ENCODE data around the gene UTP15.

UTP15 gene, protein sequence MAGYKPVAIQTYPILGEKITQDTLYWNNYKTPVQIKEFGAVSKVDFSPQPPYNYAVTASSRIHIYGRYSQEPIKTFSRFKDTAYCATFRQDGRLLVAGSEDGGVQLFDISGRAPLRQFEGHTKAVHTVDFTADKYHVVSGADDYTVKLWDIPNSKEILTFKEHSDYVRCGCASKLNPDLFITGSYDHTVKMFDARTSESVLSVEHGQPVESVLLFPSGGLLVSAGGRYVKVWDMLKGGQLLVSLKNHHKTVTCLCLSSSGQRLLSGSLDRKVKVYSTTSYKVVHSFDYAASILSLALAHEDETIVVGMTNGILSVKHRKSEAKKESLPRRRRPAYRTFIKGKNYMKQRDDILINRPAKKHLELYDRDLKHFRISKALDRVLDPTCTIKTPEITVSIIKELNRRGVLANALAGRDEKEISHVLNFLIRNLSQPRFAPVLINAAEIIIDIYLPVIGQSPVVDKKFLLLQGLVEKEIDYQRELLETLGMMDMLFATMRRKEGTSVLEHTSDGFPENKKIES

GRCh38 chr5:73565139-73565968, at the start of gene UTP15, which contains the start of gene ANKRA2:
Gene UTP15 (plus strand): TSS chr5:73565743. CDS start chr5:73567345, 1,602 bp downstream.
Gene ANKRA2 (minus strand): TSS chr5:73565639. CDS start chr5:73562881, 2,758 bp downstream.
- DNase-seq (ENCODE audit: low read depth in 3 of 3) = peak; percentile 97 to 98 (median 98)

- peak; percentile 41 to 58 (median 52) for DNase-seq (ENCODE audit: low read depth in 3 of 3)
Measured at GRCh38 chr5:73519531-73520283, 45.8 kb upstream of the UTP15 start.

DNA sequence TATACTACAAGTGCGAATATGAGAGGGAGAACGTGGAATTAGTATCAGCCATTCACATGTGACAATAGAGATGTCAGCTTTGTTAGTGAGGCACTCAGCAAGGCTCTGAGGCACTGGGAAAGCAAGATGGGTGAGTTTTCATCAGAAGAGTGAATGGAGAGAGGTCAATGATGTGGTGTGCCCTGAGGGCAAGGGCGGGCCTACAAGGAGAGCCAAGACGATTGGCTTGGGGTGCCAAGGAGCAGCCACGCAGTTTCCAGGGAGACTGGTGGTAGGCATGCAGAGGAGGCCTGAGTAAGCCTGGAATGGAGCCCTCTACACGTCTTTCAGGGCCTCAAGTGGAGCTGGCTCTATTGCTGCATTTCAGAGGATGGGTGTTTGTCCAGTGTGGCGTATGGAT, 42.6 kb upstream of the UTP15 start:
- no peak for DNase-seq (ENCODE audit: low read depth in 3 of 3)

- DNase-seq (ENCODE audit: low read depth in 3 of 3) = no peak
Measured at GRCh38 chr5:73523861-73524260, 41.7 kb upstream of the UTP15 start.

- no peak for DNase-seq (ENCODE audit: low read depth in 3 of 3)
Measured at GRCh38 chr5:73525606-73526203, 39.8 kb upstream of the UTP15 start.

DNA sequence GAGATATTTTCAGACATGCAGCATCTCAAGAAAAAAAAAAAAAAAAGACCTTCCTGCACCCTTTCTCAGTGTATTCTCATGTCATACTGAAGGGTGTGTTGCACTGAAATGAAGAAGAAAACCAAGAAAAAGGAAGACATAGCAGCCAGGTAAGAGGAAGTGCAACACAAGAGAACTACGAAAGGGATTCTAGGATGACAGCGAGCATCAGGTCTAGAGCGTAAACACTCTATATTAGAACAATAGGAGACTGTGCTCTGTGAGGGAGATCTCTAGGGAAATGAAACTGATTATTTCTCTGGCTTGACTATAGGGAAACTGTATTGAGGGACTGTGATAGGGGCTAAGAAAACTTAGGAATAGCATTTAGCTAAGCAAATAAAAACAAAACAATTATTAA, 37.3 kb upstream of the UTP15 start:
- no peak for DNase-seq (ENCODE audit: low read depth in 3 of 3)

- DNase-seq (ENCODE audit: low read depth in 3 of 3) = no peak
Measured at GRCh38 chr5:73529081-73529480, 36.5 kb upstream of the UTP15 start.

DNA sequence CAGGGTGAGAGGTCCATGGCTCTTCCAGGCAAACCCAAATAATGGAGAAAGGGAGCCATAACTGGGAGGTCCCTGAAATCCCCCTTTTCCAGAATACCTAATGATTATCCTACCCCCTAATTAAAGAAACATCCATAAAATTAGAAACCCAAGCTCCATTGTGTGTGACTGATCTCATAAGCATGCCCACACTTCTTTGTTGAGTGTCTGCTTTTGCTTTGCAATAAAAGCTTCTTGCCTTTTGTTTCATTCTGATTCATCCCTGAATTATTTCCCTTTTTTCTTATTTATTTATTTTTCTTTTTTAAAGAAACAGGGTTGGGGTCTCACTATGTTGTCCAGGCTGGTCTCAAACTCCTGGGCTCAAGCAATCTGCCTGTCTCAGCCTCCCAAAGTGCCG, 34.2 kb upstream of the UTP15 start:
- DNase-seq (ENCODE audit: low read depth in 3 of 3) = no peak

DNA sequence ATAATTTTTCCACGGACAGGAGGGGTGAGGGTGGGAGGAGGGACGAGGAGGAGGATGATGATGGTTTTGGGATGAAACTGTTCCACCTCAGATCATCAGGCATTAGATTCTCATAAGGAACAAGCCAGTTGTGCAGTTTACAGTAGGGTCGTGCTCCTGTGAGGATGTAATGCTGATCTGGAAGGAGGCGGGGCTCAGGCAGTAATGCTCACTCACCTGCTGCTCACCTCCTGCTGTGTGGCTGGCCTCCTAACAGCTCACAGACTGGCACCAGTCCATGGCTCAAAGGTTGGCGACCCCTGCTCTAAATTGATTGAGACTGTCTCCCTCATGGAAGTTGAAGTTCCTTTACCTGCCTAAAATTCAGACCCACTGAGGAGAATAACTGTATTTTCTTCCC, 33.3 kb upstream of the UTP15 start:
- no peak for DNase-seq (ENCODE audit: low read depth in 3 of 3)

DNA sequence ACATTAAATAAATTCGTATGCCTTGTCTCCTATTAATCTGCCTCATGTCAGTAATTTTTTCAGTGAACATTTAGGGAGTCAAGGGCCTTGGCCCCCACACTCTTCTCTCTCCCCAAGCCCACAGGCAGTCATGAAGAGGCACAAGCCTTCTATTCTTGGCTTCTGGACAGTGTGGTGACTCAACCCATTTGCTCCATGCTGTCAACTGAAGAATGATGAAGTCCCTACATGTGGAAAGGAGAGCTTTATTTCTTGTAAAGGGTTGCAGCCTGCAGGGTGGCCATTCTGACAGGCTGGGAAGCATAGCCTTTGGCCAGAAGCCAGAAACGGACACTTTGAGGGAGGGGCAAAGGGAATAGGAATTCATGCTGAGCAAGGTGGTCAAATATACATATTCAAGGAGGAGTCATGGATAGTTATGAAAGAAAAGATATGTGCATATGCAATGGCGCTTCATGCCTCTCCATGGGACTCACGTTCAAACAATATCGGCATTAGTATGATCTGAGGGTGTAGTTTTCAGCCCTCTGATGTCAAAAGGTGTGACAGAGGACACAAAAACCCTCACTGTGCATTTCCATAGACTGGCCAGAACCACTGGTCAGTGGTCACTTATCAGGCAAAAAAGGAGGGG, 31.4 kb upstream of the UTP15 start:
- no peak for DNase-seq (ENCODE audit: low read depth in 3 of 3)

- DNase-seq (ENCODE audit: low read depth in 3 of 3) = no peak
Measured at GRCh38 chr5:73534971-73535370, 30.6 kb upstream of the UTP15 start.

DNA sequence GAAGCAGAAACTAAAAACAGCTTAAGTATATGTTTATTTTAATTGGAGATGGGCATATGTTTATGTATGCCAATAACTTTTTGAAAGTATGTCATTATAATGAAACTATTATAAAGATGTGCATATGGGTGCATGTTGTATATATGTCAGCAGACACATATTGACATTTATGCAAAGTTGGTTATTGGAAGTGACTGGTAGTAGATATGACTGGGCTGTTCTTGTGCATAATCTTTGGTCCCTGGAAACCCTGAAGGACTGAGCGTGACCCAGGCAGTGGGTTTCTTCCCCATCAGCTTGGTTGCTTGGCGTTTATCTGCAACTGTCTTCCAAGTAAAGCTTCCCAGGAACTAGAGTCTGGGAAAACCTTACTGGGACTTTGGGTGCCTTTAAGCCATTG, 25.8 kb upstream of the UTP15 start:
- DNase-seq (ENCODE audit: low read depth in 3 of 3) = no peak

- DNase-seq (ENCODE audit: low read depth in 3 of 3) = no peak
Measured at GRCh38 chr5:73540192-73540591, 25.4 kb upstream of the UTP15 start.

DNA sequence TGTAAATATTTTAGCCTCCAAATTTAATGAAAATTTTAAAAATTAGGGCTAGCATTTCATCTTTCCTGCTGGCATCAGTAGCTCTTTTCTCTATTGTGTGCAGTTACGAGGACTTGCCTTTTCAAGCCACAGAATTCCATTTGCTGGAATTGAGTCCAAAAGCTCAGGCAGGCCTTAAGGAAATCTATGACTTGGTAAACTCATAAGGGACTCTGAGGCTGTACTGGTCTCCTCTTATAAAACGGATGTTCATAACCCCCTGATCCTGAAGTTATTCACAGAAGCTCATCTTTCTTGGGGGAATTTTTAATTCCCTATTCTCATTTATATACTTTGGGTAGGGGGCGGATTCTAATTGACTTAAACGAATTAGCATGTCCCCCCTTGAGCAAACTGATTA, 23.5 kb upstream of the UTP15 start:
- no peak for DNase-seq (ENCODE audit: low read depth in 3 of 3)

- no peak for DNase-seq (ENCODE audit: low read depth in 3 of 3)
Measured at GRCh38 chr5:73544429-73545402, 20.8 kb upstream of the UTP15 start.

- DNase-seq (ENCODE audit: low read depth in 3 of 3) = no peak
Measured at GRCh38 chr5:73545403-73545779, 20.2 kb upstream of the UTP15 start.

DNA sequence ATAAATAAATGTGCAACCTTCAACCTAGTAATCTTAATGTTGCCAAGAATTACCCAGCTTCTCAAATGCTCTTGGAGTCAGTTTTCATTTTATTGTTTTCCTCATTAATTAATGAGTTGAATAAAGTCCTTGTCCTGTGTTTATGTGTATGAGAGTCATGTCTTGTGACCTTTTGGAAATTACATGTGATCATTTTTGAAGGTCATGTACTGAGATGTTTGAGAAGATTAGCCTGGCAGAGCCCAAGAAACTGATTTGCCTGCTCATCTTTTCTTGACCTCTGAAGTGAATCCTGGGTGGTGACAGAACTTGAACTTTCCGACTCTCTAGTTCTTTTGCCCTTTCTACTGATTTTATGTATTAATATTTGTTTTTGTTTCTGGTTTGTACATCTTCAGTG, 15.5 kb upstream of the UTP15 start:
- DNase-seq (ENCODE audit: low read depth in 3 of 3) = no peak

- DNase-seq (ENCODE audit: low read depth in 3 of 3) = no peak
Measured at GRCh38 chr5:73552642-73553041, 12.9 kb upstream of the UTP15 start.

DNA sequence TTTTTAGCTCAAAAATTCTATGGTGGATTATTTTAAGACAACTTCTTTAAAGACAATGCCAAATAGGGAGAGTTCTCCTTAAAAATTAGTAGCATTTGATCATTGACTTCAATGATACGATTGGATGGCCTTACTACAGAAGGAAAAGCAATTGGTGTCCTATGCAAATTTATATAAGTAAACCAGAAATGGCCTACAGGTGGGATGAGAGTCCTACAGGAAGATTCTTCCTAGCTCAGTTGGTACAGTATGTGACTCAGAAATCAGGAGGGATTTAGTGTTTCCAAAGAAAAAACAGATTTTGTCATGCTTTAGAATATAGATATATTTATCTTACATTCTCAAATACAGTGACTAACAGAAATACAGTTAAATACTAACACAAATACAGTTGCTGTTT, 6.6 kb upstream of the UTP15 start:
- DNase-seq (ENCODE audit: low read depth in 3 of 3) = no peak

- no peak for DNase-seq (ENCODE audit: low read depth in 3 of 3)
Measured at GRCh38 chr5:73564018-73564417, 1.5 kb upstream of the UTP15 start.
